Measurements from ENCODE around the gene APOBEC3B. TPM values are rescaled to one million over a fixed set of nuclear protein-coding genes. Genes with fewer than 3 reads are reported as not detected.
"Not testable (repeated sequence)": the region's sequence is repeated elsewhere in the genome, so short reads cannot be mapped to it uniquely, and the experiment has no call there.

Gene APOBEC3B
- polyA plus RNA-seq, 1 donor from 2014 or later: not detected

DNA sequence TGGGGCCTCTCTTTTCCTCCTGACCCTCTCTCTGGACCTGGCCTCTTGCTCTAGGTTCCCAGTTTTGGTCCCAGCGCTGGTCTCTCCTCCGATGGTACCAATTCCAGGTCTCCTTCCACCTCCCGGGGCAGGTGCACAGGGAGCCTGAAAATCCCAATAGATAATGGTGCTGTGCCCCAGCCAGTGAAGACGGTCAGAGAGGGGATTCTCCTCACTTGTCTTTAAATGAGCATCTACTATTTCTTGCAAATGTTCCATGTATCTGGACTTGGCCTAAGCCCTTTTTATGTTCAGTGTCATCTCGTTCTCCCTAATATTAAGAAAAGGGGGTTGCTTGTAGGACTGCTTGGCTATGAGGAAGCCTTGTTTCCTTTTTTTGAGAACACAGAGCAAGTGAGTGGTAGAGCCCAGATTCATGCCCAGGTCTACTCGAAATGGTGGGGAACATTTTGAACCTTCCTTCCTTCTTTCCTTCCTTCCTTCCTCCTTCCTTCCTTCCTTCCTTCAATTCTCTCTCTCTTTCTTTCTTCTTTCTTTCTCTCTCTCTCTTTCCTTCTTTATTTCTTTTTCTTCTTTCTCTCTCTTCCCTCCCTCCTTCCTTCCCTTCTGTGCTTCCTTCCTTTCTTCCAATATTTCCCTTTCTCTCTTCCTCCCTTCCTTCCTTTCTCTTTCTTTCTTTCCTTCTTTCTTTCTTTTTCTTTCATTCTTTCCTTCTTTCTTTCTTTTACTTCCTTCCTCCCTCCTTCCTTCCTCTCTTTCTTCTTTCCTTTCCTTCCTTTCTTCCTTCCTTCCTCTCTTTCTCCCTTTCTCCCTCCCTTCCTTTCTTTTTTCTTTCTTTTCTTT lies 24.1 kb upstream of the APOBEC3B start:
- H3K79me2 ChIP-seq (replicated peaks; ENCODE audit: insufficient read depth, low read length): no peaks in the 10 kb centered on the region
- no peaks in the 10 kb centered on the region for H3K9me3 ChIP-seq (ENCODE audit: low read length)
- H3K9me2 ChIP-seq (ENCODE audit: insufficient read depth, low read length): no peaks in the 10 kb centered on the region
- no peak overlapping the region for H3K27ac ChIP-seq (ENCODE audit: low read length)
- no peaks in the 10 kb centered on the region for H3F3A ChIP-seq (ENCODE audit: insufficient read depth, low read length, poor library complexity, severe bottlenecking)
- no peak overlapping the region for H3K4me3 ChIP-seq (ENCODE audit: low read length)
- H3K27me3 ChIP-seq (ENCODE audit: insufficient read depth, low read depth, low read length): no peaks in the 10 kb centered on the region
- no peaks in the 10 kb centered on the region for H3K36me3 ChIP-seq (ENCODE audit: insufficient read depth, low read length)
- no peak overlapping the region for H2AFZ ChIP-seq (ENCODE audit: low read depth, low read length)
- no peaks in the 10 kb centered on the region for H4K20me1 ChIP-seq (ENCODE audit: insufficient read depth)
- no peak for TF ChIP-seq RAD21 (conservative IDR thresholded peaks at IDR 0.05)
- TF ChIP-seq, protein P1, sequence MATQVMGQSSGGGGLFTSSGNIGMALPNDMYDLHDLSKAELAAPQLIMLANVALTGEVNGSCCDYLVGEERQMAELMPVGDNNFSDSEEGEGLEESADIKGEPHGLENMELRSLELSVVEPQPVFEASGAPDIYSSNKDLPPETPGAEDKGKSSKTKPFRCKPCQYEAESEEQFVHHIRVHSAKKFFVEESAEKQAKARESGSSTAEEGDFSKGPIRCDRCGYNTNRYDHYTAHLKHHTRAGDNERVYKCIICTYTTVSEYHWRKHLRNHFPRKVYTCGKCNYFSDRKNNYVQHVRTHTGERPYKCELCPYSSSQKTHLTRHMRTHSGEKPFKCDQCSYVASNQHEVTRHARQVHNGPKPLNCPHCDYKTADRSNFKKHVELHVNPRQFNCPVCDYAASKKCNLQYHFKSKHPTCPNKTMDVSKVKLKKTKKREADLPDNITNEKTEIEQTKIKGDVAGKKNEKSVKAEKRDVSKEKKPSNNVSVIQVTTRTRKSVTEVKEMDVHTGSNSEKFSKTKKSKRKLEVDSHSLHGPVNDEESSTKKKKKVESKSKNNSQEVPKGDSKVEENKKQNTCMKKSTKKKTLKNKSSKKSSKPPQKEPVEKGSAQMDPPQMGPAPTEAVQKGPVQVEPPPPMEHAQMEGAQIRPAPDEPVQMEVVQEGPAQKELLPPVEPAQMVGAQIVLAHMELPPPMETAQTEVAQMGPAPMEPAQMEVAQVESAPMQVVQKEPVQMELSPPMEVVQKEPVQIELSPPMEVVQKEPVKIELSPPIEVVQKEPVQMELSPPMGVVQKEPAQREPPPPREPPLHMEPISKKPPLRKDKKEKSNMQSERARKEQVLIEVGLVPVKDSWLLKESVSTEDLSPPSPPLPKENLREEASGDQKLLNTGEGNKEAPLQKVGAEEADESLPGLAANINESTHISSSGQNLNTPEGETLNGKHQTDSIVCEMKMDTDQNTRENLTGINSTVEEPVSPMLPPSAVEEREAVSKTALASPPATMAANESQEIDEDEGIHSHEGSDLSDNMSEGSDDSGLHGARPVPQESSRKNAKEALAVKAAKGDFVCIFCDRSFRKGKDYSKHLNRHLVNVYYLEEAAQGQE (IDR thresholded peaks at IDR 0.05; ENCODE audit: borderline replicate concordance): no peak
- no peak for TF ChIP-seq MXI1 (conservative IDR thresholded peaks at IDR 0.05; ENCODE audit: poor library complexity, severe bottlenecking)
- TF ChIP-seq POLR2AphosphoS5 (IDR thresholded peaks at IDR 0.05): no peak
- TF ChIP-seq, protein P2, sequence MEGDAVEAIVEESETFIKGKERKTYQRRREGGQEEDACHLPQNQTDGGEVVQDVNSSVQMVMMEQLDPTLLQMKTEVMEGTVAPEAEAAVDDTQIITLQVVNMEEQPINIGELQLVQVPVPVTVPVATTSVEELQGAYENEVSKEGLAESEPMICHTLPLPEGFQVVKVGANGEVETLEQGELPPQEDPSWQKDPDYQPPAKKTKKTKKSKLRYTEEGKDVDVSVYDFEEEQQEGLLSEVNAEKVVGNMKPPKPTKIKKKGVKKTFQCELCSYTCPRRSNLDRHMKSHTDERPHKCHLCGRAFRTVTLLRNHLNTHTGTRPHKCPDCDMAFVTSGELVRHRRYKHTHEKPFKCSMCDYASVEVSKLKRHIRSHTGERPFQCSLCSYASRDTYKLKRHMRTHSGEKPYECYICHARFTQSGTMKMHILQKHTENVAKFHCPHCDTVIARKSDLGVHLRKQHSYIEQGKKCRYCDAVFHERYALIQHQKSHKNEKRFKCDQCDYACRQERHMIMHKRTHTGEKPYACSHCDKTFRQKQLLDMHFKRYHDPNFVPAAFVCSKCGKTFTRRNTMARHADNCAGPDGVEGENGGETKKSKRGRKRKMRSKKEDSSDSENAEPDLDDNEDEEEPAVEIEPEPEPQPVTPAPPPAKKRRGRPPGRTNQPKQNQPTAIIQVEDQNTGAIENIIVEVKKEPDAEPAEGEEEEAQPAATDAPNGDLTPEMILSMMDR (IDR thresholded peaks at IDR 0.05; ENCODE audit: poor library complexity, severe bottlenecking): no peak
- no peak for TF ChIP-seq TAF1 (IDR thresholded peaks at IDR 0.05; ENCODE audit: low read depth)
- no peak for TF ChIP-seq EZH2 (IDR thresholded peaks at IDR 0.05; ENCODE audit: borderline replicate concordance, insufficient read depth, low read length, poor library complexity, severe bottlenecking)
- TF ChIP-seq EP300 (conservative IDR thresholded peaks at IDR 0.05; ENCODE audit: poor library complexity, severe bottlenecking): no peak
- no peak for TF ChIP-seq SMC3 (conservative IDR thresholded peaks at IDR 0.05; ENCODE audit: poor library complexity)
- no peak overlapping the region for H3K4me2 ChIP-seq (ENCODE audit: low read length)
- no peak overlapping the region for H3K9ac ChIP-seq (ENCODE audit: low read length)

GRCh38 chr22:38958651-38958943 lies 23.6 kb upstream of the APOBEC3B start:
- not testable (repeated sequence) for H3K9me2 ChIP-seq (ENCODE audit: insufficient read depth, low read length); H3K27ac ChIP-seq (ENCODE audit: low read length); H2AFZ ChIP-seq (ENCODE audit: low read depth, low read length); H3K36me3 ChIP-seq (ENCODE audit: insufficient read depth, low read length); H3K9ac ChIP-seq (ENCODE audit: low read length); H3K79me2 ChIP-seq (replicated peaks; ENCODE audit: insufficient read depth, low read length); H3K4me3 ChIP-seq (ENCODE audit: low read length); H3K4me2 ChIP-seq (ENCODE audit: low read length); H4K20me1 ChIP-seq (ENCODE audit: insufficient read depth); H3K9me3 ChIP-seq (ENCODE audit: low read length); H3F3A ChIP-seq (ENCODE audit: insufficient read depth, low read length, poor library complexity, severe bottlenecking); H3K27me3 ChIP-seq (ENCODE audit: insufficient read depth, low read depth, low read length)

Data from neural cell (in vitro differentiated cells).